Fibroblast of skin of left quadriceps (primary cell): ENCODE results near the gene OCSTAMP.

Experiments used
- DNase-seq, 2 experiments: peaks; one replicate each; pipeline ENCODE4 v3.0.0-alpha.2; 2013; ENCODE audit warnings: low read depth in 2 of 2

OCSTAMP gene, protein sequence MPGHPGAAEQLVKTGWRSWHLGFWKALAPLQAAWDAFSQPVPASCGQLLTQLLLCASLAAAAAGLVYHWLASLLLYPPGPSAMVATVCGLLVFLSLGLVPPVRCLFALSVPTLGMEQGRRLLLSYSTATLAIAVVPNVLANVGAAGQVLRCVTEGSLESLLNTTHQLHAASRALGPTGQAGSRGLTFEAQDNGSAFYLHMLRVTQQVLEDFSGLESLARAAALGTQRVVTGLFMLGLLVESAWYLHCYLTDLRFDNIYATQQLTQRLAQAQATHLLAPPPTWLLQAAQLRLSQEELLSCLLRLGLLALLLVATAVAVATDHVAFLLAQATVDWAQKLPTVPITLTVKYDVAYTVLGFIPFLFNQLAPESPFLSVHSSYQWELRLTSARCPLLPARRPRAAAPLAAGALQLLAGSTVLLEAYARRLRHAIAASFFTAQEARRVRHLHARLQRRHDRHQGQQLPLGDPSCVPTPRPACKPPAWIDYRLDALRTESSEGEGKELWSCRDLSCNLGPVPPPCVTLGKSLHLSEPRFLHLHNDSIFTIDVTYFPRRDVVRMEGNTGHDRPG

DNA sequence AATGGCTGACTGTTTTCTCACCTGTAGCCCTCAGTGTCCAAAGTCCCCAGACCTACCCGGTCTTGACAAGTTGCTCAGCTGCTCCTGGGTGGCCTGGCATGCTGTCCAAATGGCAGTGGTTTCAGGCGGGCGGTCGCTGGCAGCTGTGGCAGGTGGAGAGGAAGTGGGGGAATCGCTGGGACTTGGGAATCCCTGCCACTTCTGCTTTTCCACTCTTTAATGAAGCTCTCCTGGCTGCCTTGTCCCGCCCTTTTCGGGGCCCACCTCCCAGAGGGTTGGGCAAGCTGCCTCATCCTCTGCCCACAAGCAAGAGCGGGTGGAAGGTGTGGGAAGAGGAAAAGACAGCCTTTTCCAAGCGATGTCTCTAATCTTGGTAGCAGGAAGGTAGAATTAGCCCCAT, at the start of gene OCSTAMP:
TSS of gene OCSTAMP (minus strand) at position 194 of the 400 bp plus-strand sequence. CDS start at position 100, 94 bp downstream.
- DNase-seq: no peak

DNA sequence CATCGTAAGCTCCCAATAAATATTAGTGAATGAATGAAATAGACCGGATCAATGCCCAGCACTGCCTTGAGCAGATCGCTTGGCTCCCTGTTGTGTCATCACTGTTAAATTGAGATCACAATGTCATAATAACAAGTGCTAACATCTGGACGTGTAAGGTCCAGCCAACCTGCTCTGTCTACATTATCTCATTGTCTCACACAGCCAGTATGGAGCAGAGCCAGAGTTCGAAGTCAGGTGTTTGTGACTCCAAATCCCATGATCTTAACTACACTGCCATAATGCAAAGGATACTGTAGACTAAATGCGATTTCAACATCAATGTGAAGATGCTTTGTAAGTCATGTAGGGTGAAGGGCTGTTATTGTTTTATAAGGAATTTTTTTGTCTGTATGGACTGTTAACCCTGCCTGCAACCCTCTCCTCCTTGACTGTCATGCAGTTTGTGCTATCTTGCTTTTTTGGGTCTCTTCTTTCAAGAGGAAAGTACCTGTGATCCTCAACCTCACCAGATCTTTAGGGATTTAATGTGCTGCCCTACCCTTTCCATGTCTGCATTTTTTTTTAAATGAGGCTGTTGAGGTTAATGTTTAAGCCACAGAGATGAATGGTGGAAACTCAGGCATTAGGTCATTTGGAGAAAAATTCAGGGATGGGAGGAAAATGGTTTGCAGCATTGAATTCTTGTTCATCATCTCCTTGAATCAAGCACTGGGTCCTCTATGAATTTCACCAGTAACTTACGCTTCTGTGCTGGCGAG, 49.0 kb upstream of the OCSTAMP start:
- DNase-seq: no peak

DNA sequence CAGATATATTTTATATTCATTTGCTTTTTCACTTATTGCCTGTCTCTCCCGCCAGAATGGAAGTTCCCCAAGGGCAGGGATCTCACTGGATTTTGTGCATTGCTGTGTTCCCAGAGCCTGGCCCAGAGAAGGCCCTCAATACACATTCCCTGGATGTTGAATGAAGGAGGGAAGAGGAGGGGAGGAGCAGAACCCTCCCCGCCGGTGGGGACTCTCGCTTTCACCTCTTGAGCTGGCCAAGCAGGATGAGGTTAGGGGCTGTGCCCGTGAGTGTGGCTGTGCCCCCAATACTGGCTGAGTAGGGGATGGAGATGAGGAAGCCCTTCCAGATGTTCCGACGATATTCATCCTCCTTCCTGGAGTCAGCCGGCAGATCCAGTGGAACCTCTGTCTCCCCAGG, 45.5 kb upstream of the OCSTAMP start:
- DNase-seq: no peak

DNA sequence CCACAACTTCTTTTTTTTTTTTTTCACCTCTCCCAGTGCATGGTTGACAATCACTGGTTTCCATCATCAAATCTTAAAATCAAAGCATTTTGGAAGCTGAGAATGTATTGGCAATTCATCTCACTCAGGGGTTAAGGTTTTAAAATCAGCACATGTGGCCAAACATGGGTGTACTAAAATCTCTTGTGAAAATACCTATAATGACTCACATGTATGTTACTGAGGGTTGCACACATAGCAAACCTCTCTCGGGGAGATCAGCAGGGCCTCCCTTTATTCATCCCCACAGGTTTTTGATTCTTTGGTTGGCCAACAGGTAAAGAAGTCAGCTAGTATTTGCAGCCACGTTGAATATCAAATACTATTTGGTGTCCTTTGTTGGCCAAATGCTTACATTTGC, 44.3 kb upstream of the OCSTAMP start:
- no peak for DNase-seq

DNA sequence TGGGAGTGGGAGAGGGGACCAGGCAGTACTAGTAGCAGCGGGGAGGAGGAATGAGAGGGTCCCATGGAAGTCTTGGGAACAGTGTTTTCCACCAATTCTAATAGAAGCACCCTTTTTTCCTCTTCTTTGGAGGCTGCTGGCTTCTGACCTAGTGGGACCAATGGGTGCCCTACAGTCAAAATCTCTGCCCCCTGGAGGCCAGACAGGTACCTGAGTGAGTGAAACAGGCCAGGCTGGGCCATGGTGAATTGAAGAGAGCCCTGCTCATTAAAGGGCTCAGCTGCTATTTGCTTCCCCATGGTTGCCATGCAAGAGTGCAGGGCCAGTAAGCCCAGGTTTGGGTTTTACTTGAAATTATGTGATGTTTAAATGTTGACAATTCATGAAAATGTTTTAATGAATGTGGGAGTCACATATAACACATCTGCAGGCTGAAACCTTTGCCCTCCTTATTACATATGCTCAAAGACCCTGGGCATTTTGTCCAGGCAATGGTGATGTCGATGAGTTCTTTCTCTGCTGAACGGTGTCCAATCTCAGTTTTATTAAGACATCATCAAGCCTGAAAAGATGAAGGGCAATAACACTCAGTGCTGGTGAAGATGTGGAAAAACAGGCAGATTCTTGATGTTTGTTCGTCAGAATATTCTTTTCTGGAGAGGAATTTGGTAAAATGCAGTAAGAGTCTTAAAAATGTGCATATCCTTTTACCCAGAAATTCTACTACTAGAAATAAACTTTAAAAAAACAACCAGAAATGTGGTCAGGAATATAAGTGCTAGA, 42.3 kb upstream of the OCSTAMP start:
- DNase-seq: no peak

DNA sequence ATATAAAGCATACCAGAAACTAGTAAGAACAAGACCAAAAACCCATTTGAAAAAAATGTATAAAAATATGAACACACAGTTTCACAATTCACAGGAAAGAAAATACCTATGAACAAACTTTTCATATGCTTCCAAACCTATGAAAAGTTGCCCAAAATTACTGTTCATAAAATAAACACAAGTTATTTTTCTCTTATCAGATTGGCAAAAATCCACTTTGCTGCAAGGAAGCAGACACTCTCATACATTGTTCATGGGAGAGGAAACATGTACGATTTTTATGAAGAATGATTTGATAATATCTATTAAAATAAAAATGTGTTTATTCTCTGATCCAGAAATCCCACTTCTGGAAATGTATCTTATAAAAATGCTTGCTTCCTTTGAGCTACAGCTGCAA, 40.0 kb upstream of the OCSTAMP start:
- DNase-seq: no peak

DNA sequence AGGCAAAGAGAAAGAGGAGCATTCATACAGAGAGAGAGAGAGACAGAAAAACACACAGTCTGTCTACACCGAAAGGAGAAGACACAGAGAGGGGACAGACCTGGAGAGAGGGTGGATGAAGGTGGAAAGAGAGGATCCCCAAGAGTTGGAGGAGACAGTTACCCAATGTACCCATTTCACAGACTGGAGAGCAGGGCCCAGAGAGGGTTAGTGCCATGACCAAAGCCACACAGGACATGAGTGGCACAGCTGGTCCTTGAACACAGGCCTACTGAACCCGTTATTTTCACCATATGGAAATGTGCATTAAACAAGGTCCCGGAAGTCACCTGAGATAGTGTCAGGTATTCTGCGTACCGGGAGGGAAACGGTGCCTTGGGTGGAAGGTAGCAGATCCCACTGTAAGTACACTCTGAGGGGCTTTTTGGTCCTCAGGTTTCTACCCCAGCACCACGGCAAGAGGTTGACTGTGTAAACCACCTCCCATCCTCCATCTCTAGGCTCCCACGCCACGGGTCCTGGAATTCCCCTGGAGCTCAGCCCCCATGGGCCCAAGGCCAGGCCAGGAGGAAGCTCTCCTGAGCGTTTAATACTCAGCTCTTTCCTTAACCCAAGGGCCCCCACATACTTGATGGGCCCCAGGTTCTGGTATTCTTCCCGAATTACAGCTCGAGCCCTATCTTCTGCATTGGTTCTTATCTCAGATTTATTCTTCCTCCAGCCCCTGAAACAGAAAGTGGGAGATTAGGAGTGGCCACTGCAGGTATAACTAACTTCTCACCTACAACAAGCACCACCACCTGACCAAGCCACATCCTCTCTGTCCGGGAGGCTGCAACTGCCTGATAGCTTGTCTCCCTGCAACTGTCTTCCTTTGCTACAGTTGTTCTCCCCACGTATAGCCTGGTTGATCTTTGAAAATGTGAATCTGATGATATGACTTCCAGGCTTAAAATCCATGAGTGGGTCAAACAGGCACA, 38.4 kb upstream of the OCSTAMP start:
- no peak for DNase-seq

DNA sequence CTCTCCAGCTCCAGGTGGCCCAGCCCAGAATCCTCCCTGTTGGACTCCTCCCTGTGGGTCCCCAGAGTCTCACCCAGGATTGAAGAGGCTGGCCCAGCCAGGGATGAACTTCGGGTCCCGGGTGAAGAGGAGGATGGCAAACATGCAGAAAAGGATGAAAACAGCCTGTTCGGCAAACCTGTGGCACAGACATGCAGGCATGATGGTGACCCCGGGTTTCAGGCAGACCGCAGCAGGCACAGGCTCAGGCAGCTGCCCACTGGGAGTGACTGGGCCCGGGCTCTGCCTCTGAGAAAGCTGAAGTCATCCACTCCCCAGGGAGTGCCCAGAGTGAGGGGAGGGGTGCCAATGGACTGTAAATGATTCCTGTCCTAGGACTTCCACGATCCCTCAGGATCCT, 37.5 kb upstream of the OCSTAMP start:
- DNase-seq: no peak

DNA sequence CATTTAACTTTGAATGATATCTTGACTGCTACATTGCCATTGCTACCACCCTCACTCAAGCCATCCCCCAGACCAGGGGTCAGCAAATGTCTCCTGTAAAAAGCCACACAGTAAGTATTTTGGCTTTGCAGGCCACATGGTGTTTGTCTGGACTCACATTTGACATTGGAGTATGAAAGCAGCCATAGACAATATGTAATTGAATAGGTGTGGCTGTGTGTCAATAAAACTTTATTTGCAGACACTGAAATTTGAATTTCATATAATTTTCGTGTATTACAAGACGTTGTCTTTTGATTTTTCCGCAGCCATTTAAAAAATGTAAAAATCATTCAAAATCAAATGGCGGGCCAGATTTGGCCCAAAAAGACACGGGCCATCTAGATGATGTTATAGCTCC, 36.3 kb upstream of the OCSTAMP start:
- DNase-seq: no peak

DNA sequence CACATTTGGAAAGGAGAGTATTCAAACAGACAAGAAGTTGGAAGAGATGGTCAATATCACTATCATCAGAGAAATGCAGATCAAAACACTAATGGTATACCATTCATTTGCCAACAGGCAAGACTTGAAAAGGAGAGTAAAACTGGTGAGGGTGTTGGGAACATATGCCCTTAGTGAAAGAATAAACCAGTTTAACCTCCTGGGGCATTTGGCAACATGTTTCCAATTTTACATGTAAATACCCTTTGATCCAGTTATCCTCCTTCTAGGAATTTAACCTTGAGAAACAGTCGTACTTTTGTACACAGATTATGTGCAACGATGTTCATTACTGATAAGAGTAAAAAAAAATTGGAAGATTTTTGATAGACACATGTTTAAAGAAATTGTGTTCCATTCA, 34.1 kb upstream of the OCSTAMP start:
- no peak for DNase-seq

DNA sequence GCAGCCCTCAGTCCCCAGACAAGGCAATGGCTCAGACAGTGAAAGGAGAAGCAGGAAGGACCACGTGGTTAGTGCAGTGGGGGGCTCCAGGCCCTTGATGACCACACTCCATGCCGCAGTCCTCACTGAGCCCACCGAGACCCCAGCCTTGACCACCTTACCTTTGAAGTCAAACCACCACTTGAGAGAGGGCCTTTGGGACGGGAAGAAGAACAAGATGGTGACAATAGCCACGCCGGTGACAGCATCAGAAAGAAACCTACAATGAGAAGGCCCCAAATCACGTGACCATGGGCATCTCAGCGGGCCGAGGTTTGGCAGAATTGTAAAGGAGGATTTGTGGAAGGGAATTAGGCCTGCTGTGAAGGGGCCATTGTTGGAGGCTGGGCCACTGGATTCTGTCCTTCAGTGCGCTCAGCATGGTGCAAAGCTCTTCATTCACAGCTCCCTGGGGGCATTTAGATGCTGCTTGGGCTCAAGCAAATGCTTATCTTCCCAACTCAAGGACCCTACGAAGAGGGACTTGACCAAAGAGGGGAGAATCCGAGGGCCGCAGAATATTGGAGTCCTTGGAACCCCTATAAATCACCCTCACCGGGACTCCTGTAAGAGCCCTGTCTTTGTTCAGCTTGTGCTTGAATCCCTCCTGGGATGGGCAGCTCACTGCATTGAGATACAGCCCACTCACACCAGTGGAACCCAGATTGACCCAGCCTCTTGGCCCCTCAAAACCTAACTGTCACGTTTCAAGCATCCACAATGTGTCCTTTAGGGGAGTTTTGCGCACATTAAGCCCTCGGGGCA, 33.2 kb upstream of the OCSTAMP start:
- no peak for DNase-seq

DNA sequence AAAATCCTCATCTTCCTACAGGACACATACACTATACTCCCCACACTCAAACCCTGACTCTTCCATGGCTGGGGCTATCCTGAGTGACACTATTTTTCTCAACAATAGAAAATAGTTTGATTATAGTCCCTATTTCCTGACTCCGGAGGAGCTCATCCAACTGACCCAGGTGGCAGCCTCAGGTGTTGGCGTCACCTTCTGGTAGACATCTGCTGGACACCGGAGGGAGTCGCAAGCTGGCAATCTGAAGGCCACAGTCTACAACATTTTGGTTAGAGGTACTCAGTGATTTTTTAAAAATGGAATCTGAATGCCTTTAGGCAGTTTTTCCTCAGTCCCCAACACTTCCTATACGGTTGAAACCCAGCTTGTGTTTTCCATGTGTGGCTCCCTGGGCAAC, 32.2 kb upstream of the OCSTAMP start:
- DNase-seq: no peak

DNA sequence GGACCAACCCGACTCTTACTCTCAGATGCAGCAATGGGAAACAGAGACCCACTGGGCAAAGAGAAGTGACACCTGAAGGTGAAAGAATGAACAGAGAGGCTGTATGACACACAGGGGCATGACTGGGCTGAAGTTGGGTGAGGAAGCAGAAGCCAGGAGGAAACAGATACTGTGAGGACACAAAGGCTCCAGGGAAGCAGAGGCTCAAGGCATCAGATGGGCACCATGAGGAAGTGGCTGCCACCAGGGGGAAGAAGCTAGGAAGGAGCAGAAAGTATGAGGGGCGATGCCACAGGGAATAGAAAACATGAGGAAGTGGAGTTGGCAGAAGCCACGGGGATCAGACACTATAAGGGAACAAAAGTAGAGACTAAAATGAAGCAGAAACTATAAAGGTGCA, 30.9 kb upstream of the OCSTAMP start:
- no peak for DNase-seq

DNA sequence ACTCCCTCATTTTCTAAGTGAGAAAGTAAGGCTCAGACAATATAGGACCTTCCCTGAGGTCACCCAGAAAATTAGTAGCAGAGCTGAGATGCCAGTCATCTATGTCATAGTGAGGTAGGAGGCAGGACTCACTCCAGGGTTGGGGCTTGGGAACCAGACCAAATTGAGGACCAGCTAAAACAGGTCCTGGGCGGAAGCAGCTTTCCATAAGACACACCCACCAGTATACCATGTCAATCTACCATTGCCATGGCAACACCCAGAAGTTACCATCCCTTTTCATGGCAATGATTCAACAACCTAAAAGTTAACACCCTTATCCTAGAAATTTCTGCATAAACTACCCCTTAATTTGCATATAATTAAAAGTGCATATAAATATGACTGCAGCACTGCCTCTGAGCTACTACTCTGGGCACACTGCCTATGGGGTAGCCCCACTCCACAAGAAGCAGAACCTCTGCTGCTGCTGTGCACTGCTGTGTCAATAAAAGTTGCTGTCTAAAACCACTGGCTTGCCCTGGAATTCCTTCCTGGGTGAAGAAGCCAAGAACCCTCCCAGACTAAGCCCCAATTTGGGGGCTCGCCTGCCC, 30.3 kb upstream of the OCSTAMP start:
- DNase-seq: no peak

DNA sequence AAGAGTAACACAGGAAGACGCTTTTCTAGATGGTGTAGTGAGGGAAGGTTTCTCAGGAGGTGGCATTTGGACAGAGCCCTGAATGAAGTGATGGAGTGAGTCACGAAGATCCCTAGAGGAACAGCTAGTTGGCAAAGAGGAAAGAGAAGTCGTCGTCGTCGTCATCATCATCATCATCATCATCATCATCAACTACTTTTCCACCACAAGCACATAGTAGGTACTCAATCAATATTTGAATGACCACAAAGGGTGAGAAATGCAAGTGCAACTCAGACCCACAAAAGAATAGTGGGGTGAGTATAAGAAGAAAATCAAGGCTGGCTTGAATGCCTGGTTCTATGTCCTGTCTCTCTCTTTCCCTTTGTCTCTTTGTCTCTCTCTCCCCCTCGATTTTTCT, 28.3 kb upstream of the OCSTAMP start:
- DNase-seq: no peak

DNA sequence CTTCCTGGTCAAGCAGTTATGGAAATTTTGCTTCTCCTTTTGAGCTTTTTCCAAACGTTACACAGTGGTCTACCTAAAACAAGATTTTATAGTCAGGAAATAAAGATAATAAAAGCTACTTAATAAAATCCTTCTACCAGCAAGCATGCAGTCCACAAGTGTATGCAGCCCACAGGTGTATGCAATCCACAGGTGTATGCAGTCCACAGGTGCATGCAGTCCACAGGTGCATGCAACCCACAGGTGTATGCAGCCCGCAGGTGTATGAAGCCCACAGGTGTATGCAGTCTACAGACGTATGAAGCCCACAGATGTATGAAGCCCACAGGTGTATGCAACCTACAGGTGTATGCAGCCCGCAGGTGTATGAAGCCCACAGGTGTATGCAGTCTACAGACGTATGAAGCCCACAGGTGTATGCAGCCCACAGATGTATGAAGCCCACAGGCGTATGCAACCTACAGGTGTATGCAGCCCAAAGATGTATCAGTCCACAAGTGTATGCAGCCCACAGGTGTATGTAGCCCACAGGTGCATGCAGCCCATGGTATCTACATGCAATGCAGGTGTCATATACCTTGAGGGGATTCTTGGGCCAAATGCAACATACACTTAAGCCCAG, 26.4 kb upstream of the OCSTAMP start:
- no peak for DNase-seq

DNA sequence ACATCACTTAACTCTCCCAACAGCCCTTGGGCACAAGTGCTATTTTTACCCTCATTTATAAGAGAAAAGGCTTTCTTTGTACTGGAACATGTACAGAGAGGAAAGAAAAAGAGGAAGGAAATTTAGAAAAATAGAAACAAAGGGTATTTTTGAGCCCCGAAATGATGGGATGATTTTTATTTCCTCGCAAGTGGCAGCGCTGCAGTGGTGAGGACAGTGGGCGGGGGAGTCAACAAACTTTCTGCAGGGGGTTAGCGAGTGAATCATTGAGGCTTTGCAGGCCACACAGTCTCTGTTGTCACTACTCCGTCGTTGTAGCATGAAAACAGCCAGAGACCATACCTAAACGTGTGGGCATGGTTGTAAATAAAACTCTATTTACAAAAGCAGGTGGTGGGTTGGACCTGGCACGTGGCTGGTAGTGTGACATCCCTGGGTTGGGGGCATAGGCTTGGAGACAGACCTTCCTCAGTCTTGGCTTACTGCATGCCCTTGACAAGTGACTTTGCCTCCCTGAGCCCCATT, 25.5 kb upstream of the OCSTAMP start:
- DNase-seq: no peak

DNA sequence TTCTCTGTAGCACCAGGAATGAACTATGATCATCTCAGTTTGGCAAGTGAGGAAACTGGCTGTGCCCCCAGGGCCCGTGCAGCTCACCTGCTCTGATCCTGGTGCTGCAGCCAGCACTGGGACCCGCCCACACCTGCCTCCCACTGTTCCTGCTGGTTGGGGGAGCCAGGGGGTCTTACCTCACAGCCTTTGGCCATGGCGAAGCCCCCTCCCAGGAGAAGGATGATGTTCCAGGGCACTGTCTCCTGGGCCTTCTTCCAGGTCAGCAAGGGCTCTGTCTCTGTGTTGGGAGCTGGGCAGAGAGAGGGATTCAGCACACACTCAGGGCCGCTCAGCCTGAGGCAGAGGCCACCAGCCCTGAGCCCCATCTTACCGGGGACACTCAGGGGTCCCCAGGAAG, 24.9 kb upstream of the OCSTAMP start:
- DNase-seq: no peak
